ENCODE results near the gene HOXA3.

The HOXA3 gene

GRCh38 chr7:27088002-27088922, 64.1 kb downstream of the HOXA3 start:
- no peaks in the 10 kb centered on the region for H3K9me3 ChIP-seq (ENCODE audit: severe bottlenecking)
- no peak overlapping the region for H3K4me3 ChIP-seq (ENCODE audit: low read depth, low read length)
- no peaks in the 10 kb centered on the region for H3K36me3 ChIP-seq
- no peak for TF ChIP-seq CTCF (IDR thresholded peaks at IDR 0.05; ENCODE audit: low read depth, low read length)
- no peak overlapping the region for H3K27ac ChIP-seq
- H3K27me3 ChIP-seq (ENCODE audit: insufficient read depth, low read depth, severe bottlenecking) = peaks cover 6% of the 10 kb centered on the region
- no peak for DNase-seq

- Histone ChIP-seq H3K36me3 (no peaks in the 10 kb centered on the region), H3K4me3 (ENCODE audit: low read depth, low read length) (no peak overlapping the region), H3K9me3 (ENCODE audit: severe bottlenecking) (no peaks in the 10 kb centered on the region), H3K27me3 (ENCODE audit: insufficient read depth, low read depth, severe bottlenecking) (peaks cover 8% of the 10 kb centered on the region), H3K27ac (no peak overlapping the region)
- TF ChIP-seq CTCF (IDR thresholded peaks at IDR 0.05; ENCODE audit: low read depth, low read length) = no peak
- DNase-seq = no peak
Observed at GRCh38 chr7:27083646-27084045, 68.7 kb downstream of the HOXA3 start.

GRCh38 chr7:27082171-27082570, 70.2 kb downstream of the HOXA3 start:
- Histone ChIP-seq H3K27ac (no peak overlapping the region), H3K27me3 (ENCODE audit: insufficient read depth, low read depth, severe bottlenecking) (peaks cover 6% of the 10 kb centered on the region), H3K9me3 (ENCODE audit: severe bottlenecking) (no peaks in the 10 kb centered on the region), H3K36me3 (no peaks in the 10 kb centered on the region), H3K4me3 (ENCODE audit: low read depth, low read length) (no peak overlapping the region)
- no peak for DNase-seq
- TF ChIP-seq CTCF (IDR thresholded peaks at IDR 0.05; ENCODE audit: low read depth, low read length) = no peak

DNA sequence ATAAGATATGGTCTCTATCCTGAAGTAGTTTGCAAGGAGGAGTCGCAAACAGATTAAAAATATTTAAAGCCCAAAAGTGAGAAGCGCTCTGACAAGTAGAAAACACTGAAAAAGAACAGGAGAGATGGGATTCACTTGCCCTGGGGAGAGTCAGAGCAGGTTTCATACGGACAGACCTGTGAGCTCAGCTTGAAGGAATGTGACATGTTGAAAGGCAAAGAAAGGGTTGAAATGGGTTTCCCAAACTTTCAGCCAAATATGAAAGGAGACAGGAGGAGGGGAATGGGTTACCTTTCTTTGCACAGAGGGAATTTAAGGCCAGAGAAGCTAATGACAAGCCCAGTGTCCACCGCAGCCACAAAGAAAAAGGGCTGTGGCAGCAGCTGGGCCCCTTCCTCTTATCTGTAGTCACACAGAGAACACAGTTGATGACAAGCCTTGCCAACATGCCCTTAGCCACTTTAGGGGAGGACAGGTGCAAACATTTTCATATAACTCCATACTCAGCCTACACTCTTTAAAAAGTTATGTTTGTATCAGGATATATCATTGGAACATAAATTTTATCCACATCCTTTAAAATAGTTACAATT, 71.4 kb downstream of the HOXA3 start:
- Histone ChIP-seq H3K27ac (no peak overlapping the region), H3K36me3 (no peaks in the 10 kb centered on the region), H3K27me3 (ENCODE audit: insufficient read depth, low read depth, severe bottlenecking) (peaks cover 6% of the 10 kb centered on the region), H3K9me3 (ENCODE audit: severe bottlenecking) (no peaks in the 10 kb centered on the region), H3K4me3 (ENCODE audit: low read depth, low read length) (no peak overlapping the region)
- no peak for DNase-seq
- no peak for TF ChIP-seq CTCF (IDR thresholded peaks at IDR 0.05; ENCODE audit: low read depth, low read length)

- TF ChIP-seq CTCF (IDR thresholded peaks at IDR 0.05; ENCODE audit: low read depth, low read length) = no peak
- DNase-seq = no peak
- Histone ChIP-seq H3K27me3 (ENCODE audit: insufficient read depth, low read depth, severe bottlenecking) (peaks cover 6% of the 10 kb centered on the region), H3K4me3 (ENCODE audit: low read depth, low read length) (no peak overlapping the region), H3K27ac (no peak overlapping the region), H3K9me3 (ENCODE audit: severe bottlenecking) (peaks cover 3% of the 10 kb centered on the region), H3K36me3 (no peaks in the 10 kb centered on the region)
Observed at GRCh38 chr7:27079234-27079975, 73.0 kb downstream of the HOXA3 start.

Measured in WERI-Rb-1 (cell line).